Skin epidermis (tissue), 12 donors: Measurements from ENCODE around the gene ATXN7L1.
"Not testable (repeated sequence)": the region's sequence is repeated elsewhere in the genome, so short reads cannot be mapped to it uniquely, and the experiment has no call there.

Experiments used
- H3K27ac ChIP-seq, 21 experiments: fragments of 200-600 bp; sonication (generic) in 11 of 21; one replicate each; pipeline ENCODE4 v1.5.0; 2020; ENCODE audit warnings: mild to moderate bottlenecking in 3 of 21, inconsistent platforms in 2 of 21, moderate library complexity in 2 of 21
- H3K4me3 ChIP-seq, 7 experiments: fragments of 200-600 bp; sonication (generic) in 2 of 7; one replicate each; pipeline ENCODE4 v1.5.0; 2020; ENCODE audit warnings: inconsistent platforms in 2 of 7, mild to moderate bottlenecking in 2 of 7, moderate library complexity in 1 of 7

Gene ATXN7L1

GRCh38 chr7:105792488-105793370 is 83.7 kb downstream of the ATXN7L1 start:
- Histone ChIP-seq H3K27ac (peak overlapping the region in 2 of 21 experiments; percentile 25 to 35), H3K4me3 (no peak overlapping the region)

GRCh38 chr7:105791926-105792325 is 84.5 kb downstream of the ATXN7L1 start:
- Histone ChIP-seq H3K4me3 (no peak overlapping the region), H3K27ac (peak overlapping the region in 2 of 21 experiments; percentile 25 to 35)

- Histone ChIP-seq H3K4me3 (no peak overlapping the region), H3K27ac (no peak overlapping the region)
Observed at GRCh38 chr7:105790996-105791395, 85.4 kb downstream of the ATXN7L1 start.

- not testable (repeated sequence) for H3K27ac ChIP-seq, H3K4me3 ChIP-seq
Observed at GRCh38 chr7:105790452-105790851, 85.9 kb downstream of the ATXN7L1 start.

GRCh38 chr7:105788816-105789349 is 87.5 kb downstream of the ATXN7L1 start:
- no peak overlapping the region for H3K27ac ChIP-seq
- no peak overlapping the region for H3K4me3 ChIP-seq

GRCh38 chr7:105788356-105788755 is 88.0 kb downstream of the ATXN7L1 start:
- Histone ChIP-seq H3K4me3 (no peak overlapping the region), H3K27ac (no peak overlapping the region)

GRCh38 chr7:105787793-105788192 is 88.6 kb downstream of the ATXN7L1 start:
- Histone ChIP-seq H3K27ac (no peak overlapping the region), H3K4me3 (no peak overlapping the region)

- H3K27ac ChIP-seq, result no peak overlapping the region
- no peak overlapping the region for H3K4me3 ChIP-seq
Observed at GRCh38 chr7:105786520-105787470, 89.6 kb downstream of the ATXN7L1 start.

- no peak overlapping the region for H3K4me3 ChIP-seq
- H3K27ac ChIP-seq, result peak overlapping the region in 1 of 21 experiments; percentile 34
Observed at GRCh38 chr7:105782391-105783042, 93.9 kb downstream of the ATXN7L1 start.

GRCh38 chr7:105779856-105780780 is 96.3 kb downstream of the ATXN7L1 start:
- no peak overlapping the region for H3K27ac ChIP-seq

GRCh38 chr7:105778956-105779355 is 97.4 kb downstream of the ATXN7L1 start:
- Histone ChIP-seq H3K4me3 (no peak overlapping the region), H3K27ac (no peak overlapping the region)

More at GRCh38 chr7:105779856-105780780, 96.3 kb downstream of the ATXN7L1 start:
- no peak overlapping the region for H3K4me3 ChIP-seq

GRCh38 chr7:105776986-105777910 is 99.2 kb downstream of the ATXN7L1 start:
- no peak overlapping the region for H3K4me3 ChIP-seq
- no peak overlapping the region for H3K27ac ChIP-seq

GRCh38 chr7:105776068-105776790 is 100.2 kb downstream of the ATXN7L1 start:
- no peak overlapping the region for H3K4me3 ChIP-seq
- H3K27ac ChIP-seq, result peak overlapping the region in 2 of 21 experiments; percentile 11 to 70

GRCh38 chr7:105775580-105775979 is 100.8 kb downstream of the ATXN7L1 start:
- Histone ChIP-seq H3K27ac (peak overlapping the region in 4 of 21 experiments; percentile 3 to 70 (median 30)), H3K4me3 (no peak overlapping the region)

- no peak overlapping the region for H3K27ac ChIP-seq
- no peak overlapping the region for H3K4me3 ChIP-seq
Observed at GRCh38 chr7:105773030-105773460, 103.4 kb downstream of the ATXN7L1 start.

- no peak overlapping the region for H3K4me3 ChIP-seq
Observed at GRCh38 chr7:105769901-105770628, 106.3 kb downstream of the ATXN7L1 start.

More at GRCh38 chr7:105769901-105770628, 106.3 kb downstream of the ATXN7L1 start:
- H3K27ac ChIP-seq, result no peak overlapping the region
